Suppressor macrophage treated with lipopolysaccharide for 4 hours (primary cell): ENCODE results near the gene ZFP57.
A peak's percentile ranks its signal among the peaks of the same experiment; 100 is the strongest.

ENCODE experiments used
- DNase-seq: peaks from one replicate; pipeline ENCODE4 v3.0.0-alpha.2; 2020

Gene ZFP57

GRCh38 chr6:29680904-29681303 lies at the start of gene ZFP57:
Gene ZFP57 (minus strand): TSS chr6:29681152. CDS start chr6:29677003, 4,149 bp downstream.
- DNase-seq: no peak

DNA sequence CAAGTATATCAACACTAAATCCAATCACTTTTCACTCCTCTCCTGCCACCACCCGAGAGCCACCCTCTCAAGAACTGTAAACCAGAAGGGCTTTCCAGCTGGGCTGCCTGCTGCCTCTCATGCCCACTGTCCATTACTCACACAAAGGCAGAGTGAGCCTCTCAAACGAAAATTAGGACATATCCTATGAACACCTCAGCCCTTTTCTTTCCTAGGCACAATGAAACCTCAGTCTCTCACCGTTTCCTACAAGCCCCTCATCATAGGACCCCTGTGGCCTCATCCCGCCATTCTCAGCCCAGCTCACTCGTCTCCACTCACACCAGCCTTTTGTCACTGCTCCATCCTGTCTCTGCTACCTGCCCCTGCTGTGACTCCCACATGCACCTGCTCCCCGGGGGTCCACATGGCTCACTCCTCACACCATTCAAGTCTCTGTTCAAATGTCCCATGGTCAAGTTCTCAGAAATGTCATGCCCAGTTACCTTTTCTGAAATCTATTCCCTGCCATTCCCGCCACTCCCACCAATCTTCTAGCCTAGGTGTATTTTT lies 49.7 kb upstream of the ZFP57 start:
- no peak for DNase-seq

DNA sequence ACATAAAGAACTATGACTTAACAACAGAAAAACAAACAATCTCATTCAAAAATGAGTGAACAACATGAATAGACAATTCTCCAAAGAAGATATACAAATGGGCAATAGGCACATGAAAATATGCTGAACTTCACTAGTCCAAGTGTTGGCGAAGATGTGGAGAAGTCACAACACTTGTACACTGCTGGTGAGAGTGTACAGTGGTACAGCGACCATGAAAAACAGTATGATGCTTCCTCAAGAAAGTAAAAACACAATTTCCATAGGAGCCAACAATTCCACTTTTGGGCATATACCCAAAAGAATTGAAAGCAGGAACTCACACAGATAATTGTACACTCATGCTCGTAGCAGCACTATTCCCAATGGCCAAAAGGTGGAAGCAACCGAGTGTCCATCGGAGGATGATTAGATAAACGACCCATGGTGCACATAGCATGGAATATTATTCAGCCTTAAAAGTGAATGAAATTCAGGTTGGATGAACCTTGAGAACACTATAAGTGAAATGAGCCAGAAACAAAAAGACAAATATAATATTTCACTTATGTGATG lies 48.9 kb upstream of the ZFP57 start:
- no peak for DNase-seq

- no peak for DNase-seq
These were observed 47.9 kb upstream of the ZFP57 start for GRCh38 chr6:29728875-29729270.

DNA sequence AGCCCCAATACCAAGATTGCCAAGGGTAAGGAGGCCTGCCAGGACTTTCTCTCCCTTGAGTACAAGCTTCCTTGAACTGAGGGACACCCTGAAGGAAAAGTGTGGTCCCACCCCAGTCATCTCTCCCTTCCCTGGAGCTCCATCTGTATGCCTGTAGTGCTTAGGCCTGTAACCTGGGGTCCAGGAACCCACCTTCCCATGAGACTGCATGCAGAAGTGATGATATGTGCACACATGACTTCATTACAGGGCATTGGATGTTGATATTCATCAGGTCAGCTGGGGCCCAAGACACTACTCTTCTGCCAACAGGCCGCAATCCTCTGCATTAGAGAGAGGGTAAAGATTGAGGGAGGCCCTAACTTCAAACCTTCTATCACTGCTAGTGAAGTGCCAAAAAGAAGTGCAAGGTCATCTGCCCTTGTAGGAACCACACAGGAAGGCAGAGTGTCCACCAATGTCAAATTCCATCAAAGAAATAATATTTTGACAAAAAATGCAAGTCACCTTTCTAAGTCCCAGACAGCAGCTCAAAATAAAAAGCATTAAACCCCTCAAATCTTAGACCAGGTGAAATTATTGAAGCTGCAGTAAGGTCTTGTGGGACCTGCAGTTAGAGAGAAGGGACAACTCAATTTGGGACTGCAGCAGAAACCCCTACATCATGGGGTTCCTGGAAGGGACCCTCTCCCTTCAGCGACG lies 47.4 kb upstream of the ZFP57 start:
- DNase-seq: no peak

GRCh38 chr6:29727637-29728036 lies 46.7 kb upstream of the ZFP57 start:
- DNase-seq: no peak

- no peak for DNase-seq
These were observed 45.7 kb upstream of the ZFP57 start for GRCh38 chr6:29726571-29727194.

DNA sequence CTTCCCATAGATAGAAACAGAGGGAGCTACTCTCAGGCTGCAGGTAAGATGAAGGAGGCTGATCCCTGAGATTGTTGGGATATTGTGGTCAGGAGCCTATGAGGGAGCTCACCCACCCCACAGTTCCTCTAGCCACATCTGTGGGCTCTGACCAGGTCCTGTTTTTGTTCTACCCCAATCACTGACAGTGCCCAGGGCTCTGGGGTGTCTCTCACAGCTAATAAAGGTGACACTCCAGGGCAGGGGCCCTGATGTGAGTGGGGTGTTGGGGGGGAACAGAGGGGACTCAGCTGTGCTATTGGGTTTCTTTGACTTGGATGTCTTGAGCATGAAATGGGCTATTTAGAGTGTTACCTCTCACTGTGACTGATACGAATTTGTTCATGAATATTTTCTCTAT lies 45.0 kb upstream of the ZFP57 start:
- no peak for DNase-seq

DNA sequence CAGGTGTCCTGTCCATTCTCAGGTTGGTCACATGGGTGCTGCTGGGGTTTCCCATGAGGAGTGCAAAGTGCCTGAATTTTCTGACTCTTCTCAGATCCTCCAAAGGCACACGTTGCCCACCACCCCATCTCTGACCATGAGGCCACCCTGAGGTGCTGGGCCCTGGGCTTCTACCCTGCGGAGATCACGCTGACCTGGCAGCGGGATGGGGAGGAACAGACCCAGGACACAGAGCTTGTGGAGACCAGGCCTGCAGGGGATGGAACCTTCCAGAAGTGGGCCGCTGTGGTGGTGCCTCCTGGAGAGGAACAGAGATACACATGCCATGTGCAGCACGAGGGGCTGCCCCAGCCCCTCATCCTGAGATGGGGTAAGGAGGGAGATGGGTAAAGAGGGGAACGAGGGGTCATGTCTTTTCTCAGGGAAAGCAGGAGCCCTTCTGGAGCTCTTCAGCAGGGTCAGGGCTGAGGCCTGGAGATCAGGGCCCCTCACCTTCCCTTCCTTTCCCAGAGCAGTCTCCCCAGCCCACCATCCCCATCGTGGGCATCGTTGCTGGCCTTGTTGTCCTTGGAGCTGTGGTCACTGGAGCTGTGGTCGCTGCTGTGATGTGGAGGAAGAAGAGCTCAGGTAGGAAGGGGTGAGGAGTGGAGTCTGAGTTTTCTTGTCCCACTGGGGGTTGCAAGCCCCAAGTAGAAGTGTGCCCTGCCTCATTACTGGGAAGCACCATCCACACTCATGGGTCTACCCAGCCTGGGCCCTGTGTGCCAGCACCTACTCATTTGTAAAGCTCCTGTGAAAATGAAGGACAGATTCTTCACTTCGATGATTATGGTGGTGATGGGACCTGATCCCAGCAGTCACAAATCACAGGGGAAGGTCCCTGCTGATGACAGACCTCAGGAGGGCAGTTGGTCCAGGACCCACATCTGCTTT lies 44.3 kb upstream of the ZFP57 start:
- no peak for DNase-seq

DNA sequence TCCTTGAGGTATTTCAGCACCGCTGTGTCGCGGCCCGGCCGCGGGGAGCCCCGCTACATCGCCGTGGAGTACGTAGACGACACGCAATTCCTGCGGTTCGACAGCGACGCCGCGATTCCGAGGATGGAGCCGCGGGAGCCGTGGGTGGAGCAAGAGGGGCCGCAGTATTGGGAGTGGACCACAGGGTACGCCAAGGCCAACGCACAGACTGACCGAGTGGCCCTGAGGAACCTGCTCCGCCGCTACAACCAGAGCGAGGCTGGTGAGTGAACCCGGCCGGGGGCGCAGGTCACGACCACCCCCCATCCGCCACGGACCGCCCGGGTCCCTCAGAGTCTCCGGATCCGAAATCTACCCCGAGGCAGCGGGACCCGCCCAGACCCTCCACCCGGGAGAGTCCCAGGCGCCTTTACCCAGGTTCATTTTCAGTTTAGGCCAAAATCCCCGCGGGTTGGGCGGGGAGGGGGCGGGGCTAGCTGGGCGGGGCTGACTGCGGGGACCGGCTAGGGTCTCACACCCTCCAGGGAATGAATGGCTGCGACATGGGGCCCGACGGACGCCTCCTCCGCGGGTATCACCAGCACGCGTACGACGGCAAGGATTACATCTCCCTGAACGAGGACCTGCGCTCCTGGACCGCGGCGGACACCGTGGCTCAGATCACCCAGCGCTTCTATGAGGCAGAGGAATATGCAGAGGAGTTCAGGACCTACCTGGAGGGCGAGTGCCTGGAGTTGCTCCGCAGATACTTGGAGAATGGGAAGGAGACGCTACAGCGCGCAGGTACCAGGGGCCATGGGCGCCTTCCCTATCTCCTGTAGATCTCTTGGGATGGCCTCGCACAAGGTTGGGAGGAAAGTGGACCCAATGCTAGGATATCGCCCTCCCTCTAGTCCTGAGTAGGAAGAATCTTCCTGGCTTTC lies 43.0 kb upstream of the ZFP57 start:
- peak; percentile 81 for DNase-seq

DNA sequence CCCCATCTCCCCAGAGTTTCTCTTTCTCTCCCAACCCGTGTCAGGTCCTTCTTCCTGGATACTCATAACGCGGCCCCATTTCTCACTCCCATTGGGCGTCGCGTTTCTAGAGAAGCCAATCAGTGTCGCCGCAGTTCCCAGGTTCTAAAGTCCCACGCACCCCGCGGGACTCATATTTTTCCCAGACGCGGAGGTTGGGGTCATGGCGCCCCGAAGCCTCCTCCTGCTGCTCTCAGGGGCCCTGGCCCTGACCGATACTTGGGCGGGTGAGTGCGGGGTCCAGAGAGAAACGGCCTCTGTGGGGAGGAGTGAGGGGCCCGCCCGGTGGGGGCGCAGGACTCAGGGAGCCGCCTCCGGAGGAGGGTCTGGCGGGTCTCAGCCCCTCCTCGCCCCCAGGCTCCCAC lies 42.3 kb upstream of the ZFP57 start, which contains the start of gene HLA-F:
HLA-F (plus strand) TSS at position 173 of the 404 bp plus-strand sequence; CDS start at position 203, 30 bp downstream.
- peak; percentile 98 for DNase-seq

GRCh38 chr6:29720863-29721262 lies 39.9 kb upstream of the ZFP57 start:
- no peak for DNase-seq

DNA sequence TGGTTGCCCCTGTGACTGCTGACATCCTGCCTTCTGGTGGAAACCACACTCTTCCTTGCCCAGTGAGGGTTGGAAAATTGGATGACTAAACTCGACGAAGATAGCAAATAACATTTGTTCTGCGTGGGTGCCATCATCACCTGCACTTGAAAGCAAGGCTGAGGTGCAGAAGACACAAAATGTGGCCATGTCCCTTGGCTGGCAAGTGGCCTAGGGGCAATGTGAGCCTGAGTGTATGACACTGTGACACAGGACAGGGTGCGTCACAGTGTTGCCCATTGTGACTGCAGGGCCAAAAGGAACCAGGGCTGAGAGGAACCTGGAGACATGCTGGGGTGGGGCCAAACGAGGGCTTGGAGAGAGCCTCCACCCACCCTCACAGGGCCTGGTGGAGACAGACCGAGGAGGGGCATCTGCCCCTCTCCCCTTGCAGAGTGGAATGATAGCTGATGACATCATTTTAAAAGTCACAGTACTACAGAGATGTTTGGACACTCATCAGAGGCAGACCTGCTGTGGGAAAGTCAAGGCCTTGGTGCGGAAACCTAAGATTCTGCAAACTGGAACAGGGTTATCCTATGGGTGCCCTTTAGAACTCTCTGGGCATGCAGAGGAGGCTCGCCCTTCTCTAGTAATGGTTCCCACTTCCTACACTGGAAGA lies 29.5 kb upstream of the ZFP57 start:
- no peak for DNase-seq

DNA sequence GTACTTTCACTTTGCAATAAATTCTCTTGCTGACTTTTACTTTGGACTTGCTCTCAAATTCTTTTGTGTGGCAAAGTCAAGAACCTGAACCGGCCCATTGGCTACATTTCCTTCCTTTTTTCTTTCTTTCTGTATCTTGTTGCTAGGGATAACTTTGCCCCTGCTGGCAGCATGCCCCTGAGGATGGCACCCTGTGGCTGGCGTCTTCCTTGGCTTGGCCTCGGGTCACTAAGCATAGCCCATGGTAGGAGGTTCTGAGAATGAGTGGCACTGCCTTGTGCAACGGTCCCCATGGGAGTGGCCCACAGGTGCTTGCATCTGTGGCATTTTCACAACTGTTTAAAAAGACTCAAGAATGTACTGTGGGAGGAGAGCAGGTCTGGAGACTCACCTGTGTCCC lies 28.2 kb upstream of the ZFP57 start:
- DNase-seq: no peak

DNA sequence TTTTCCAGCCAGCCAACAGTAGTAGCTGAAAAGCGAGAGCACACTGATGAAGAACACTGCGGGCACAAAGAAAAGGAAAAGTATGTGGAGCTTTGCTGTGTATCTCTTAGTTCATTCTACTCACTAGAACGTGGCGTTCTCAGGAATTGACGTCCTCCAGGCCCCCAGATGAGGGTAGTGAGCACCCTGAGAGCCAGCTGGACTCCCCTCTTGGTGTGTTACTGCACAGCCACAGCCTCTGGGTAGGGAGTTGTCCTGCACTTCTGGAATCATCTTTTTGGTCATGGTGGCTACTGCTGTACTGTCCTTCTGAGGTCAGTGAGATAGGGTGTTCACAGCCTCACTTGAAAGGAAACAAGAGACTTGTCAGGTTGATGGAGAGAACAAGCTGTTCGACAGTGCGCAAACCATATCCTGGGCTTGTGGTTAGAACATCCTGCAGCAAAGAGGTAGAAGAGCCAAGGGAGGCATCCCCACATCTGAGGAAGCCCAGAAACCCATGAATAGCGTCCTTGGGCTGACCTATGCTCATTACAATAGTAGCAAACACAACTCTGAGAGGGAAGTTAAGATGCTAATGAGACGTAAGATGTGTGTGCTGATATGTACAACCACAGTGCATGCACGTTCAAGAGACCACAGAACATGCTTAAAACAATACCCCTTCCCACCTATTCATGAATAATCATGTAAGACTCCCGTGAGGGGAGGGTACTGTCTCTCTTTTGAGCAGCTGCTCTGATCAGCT lies 27.7 kb upstream of the ZFP57 start:
- no peak for DNase-seq

- DNase-seq: peak; percentile 58
These were observed 24.7 kb upstream of the ZFP57 start for GRCh38 chr6:29705389-29706231.

- peak; percentile 52 for DNase-seq
These were observed 21.7 kb upstream of the ZFP57 start for GRCh38 chr6:29702519-29703103.

GRCh38 chr6:29696147-29697125 lies 15.5 kb upstream of the ZFP57 start:
- DNase-seq: peak; percentile 52
